Measurements from ENCODE around the gene DTYMK. TPM values are rescaled to one million over a fixed set of nuclear protein-coding genes. Genes with fewer than 3 reads are reported as not detected.
A peak's percentile ranks its signal among the peaks of the same experiment; 100 is the strongest.
"Not testable (repeated sequence)": the region's sequence is repeated elsewhere in the genome, so short reads cannot be mapped to it uniquely, and the experiment has no call there.

The DTYMK gene
- polyA plus RNA-seq, 4 donors = 32.1 to 52.6 (median 51.0) TPM

GRCh38 chr2:241673189-241673663 is 13.4 kb downstream of the DTYMK start:
- DNase-seq (ENCODE audit: low read depth in 4 of 4, low spot score in 2 of 4) = no peak

GRCh38 chr2:241672243-241673188 is 14.1 kb downstream of the DTYMK start:
- no peak for DNase-seq (ENCODE audit: low read depth in 4 of 4, low spot score in 2 of 4)

- no peak for DNase-seq (ENCODE audit: low read depth in 4 of 4, low spot score in 2 of 4)
These were observed 15.0 kb downstream of the DTYMK start for GRCh38 chr2:241671457-241672240.

GRCh38 chr2:241670333-241671110 is 16.1 kb downstream of the DTYMK start:
- no peak for DNase-seq (ENCODE audit: low read depth in 4 of 4, low spot score in 2 of 4)

GRCh38 chr2:241668839-241669238 is 17.8 kb downstream of the DTYMK start:
- DNase-seq (ENCODE audit: low read depth in 4 of 4, low spot score in 2 of 4) = no peak

DNA sequence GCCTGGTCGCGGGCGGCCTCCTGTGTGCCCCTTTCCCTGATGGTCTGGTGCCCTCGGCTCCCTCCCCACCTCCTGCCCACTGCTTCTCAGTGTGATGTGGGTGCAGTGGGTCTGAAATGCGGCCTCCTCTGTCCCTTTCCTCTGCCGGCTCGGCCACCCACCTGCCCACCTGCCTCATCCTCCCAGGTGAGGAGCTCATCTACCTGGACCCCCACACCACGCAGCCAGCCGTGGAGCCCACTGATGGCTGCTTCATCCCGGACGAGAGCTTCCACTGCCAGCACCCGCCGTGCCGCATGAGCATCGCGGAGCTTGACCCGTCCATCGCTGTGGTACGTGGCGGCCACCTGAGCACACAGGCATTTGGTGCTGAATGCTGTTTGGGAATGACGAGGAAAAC is 18.3 kb downstream of the DTYMK start:
- DNase-seq (ENCODE audit: low read depth in 4 of 4, low spot score in 2 of 4) = no peak

DNA sequence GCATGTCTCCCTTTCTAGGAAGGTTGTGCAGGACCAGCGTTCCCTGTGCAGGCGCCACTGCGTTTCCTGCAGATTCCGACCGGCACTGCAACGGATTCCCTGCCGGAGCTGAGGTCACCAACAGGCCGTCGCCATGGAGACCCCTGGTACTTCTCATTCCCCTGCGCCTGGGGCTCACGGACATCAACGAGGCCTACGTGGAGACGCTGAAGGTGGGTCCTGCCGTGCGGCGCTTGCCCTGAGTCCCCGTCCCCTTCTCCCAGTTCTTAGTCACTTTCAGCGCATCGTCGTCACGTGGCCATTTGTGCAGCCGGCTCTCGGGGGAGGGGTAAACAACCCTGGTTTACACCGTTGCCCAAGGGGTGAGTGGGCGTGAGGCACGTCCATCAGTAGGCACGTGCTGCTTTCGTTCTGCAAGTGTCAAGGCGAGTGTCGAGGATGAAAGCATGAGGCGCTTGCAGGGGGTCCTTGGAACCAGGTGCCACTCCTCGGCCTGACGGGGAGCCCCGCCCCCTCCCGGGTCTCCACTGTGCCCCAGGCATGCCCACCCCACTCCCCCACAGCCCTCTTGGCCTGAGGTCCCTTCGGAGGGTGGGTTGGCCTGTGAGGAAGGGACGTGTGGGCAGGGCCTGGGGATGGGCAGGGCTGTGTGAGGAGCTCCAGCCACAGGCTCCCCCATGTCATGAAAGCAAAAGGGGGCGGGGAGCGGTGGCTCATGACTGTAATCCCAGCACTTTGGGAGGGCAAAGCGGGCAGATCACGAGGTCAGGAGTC is 19.8 kb downstream of the DTYMK start:
- DNase-seq (ENCODE audit: low read depth in 4 of 4, low spot score in 2 of 4) = no peak

DNA sequence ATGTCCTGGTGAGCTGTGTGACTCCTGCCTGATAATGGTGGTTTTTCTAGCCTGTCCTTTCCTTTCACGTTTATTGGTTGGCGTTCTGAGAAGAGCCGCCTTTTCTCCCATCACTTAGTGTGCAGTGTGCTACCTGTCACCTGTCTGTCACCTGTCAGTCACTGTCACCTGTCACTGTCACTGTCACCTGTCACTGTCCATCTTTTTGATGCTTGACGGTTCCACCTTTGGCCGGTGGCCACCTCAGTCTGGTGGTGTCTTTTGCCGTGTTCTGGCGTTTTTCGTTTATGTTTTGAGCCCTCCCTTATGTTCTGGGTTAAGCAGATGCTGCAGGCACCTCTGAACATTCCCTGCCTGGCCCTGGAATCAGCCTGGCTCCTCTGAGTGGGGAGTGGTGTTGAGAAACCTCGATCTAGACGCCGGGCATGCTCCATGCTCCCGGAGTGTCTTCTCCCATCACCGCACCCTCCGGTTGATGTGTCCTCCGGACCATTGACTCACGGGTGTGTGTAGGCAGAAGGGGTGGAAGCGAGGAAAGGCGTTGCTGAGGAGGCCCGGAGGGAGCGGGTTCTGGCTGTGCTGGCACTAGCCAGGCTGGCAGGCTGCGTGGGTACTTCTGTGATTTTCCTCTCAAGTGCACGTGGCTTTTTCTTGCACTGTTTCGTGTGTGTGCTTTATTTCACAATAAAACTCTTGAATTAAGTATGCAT is 20.7 kb downstream of the DTYMK start:
- DNase-seq (ENCODE audit: low read depth in 4 of 4, low spot score in 2 of 4) = no peak

- not testable (repeated sequence) for DNase-seq (ENCODE audit: low read depth in 4 of 4, low spot score in 2 of 4)
These were observed 23.9 kb downstream of the DTYMK start for GRCh38 chr2:241662731-241663130.

- no peak for DNase-seq (ENCODE audit: low read depth in 4 of 4, low spot score in 2 of 4)
These were observed 25.9 kb downstream of the DTYMK start for GRCh38 chr2:241660593-241661213.

- DNase-seq (ENCODE audit: low read depth in 4 of 4, low spot score in 2 of 4) = peak in 1 of 4 donors; percentile 51
These were observed 27.4 kb downstream of the DTYMK start for GRCh38 chr2:241659150-241659739.

DNA sequence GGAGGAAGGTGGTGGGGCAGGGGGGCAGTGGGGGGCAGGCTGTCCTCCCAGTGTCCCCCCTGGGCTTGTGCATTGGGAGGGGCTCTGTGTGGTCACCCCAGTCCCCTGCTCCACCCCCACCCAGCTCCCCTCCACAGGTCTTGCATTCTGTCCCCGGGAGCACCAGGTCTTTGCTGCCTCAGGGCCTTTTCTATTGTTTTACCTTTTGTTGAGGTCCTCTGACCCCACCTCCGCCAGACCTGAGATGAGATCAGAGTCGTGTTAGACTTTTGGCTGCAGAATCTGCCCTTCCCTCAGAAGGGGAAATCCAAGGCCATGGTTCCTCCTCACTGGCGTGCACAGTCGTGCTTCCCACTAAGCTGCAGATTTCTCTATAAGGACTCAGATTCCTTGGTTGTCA is 28.3 kb downstream of the DTYMK start:
- DNase-seq (ENCODE audit: low read depth in 4 of 4, low spot score in 2 of 4) = no peak

DNA sequence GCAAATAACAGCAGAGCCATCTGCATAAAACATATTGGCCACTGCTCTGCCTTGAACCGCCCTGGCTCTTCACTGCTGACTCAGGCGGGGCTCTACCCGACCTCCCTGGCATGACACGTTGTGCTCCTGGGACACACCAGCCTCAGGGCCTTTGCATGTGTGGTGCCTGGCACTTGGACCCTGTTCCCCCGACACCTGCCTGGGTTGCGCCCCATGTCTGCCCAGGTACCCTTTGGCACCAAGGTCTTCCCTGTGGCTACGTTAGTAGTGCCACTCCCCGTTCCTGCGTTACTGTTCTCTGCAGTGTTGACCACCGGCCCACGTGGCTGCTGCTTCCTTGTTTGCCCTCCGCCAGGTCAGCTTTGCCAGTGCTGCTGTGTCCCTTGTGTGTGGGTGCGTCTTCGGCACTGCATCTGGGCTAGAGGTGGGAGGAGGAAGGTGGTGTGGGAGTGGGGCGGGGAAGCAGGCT is 28.8 kb downstream of the DTYMK start:
- no peak for DNase-seq (ENCODE audit: low read depth in 4 of 4, low spot score in 2 of 4)

DNA sequence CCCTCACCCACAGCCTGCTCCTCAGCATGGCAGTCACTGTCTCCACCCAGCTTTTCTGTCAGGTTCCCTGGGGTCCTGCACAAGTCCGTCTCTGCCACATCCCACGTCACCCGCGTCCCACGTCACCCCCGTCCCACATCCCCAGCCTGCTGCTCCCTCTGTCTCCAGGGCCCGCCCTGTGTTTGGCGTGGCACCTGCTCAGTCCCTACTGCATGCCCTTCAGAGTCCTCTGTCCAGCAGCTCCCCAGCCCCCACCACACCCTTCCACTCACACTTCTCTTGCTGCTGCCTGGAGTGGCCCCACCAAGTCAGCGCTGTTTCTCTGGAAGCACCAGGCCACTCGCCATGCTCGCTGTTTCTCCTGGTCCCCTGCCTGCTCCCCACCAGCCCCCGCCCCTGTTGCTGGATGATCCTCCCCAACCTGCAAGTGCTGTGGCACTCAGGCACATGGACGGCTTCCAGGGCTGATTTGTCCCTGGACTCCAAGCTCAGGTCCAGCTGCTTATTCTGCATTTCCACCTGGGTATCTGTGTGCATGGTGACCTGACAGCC is 30.3 kb downstream of the DTYMK start:
- no peak for DNase-seq (ENCODE audit: low read depth in 4 of 4, low spot score in 2 of 4)

DNA sequence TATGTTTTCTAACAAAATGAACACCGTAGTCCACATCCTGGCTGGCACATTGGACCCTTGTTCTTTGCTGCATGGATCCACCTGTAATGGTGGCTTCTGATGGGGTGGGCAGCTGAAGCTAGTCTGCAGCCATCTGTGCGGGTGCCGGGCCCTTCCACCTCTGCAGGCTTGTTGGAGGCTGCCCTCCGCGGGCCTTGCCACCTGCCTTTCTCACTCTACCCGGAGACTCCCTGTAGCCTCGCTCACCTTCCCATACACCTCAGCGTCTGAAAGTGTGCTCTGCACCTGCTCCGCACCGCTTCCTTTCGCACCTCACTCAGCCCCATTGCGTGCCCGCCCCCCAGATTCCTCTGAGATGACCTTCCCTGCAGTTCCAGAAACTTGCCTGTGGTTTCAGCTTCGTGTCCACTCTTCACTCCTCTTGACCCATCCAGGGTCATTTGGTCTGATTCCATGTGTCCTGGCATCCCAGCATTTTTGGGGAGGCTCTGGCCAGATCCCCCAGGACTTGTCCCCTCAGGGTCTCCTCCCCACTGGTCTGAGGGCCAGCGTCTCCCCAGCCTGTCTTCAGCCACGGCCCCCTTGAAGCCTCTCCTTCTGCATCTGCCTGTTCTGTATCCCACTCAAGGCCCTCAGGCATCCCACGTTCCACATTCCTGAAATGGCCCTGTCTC is 31.0 kb downstream of the DTYMK start:
- DNase-seq (ENCODE audit: low read depth in 4 of 4, low spot score in 2 of 4) = no peak

- no peak for DNase-seq (ENCODE audit: low read depth in 4 of 4, low spot score in 2 of 4)
These were observed 32.1 kb downstream of the DTYMK start for GRCh38 chr2:241654551-241654950.

DNA sequence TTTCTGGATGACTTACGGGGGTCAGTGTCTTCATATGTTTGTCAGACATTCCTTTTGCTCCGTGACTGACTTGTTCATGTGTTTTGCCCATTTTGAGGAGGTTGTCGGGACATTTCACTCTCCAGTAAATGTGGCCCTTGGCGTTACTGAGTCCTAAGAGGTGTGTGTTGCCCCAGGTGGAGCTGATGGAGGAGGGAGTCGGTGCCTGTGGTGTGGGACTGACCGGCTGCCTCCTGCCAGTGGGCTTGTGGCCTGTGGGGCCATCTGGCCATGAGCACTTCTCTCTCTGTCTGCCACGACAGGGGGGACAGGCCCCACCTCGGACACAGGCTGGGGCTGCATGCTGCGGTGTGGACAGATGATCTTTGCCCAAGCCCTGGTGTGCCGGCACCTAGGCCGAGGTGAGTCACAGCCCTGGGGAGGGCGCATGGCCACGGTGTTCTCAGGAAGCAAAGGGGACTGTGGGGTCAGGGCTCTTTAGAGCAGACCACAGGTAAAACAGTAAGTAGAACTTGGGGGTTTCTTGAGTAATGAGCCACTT is 33.3 kb downstream of the DTYMK start:
- no peak for DNase-seq (ENCODE audit: low read depth in 4 of 4, low spot score in 2 of 4)
